Endothelial cell of umbilical vein (primary cell): ENCODE measurements around the gene KCNH5. TPM values are rescaled to one million over a fixed set of nuclear protein-coding genes. Genes with fewer than 3 reads are reported as not detected.

Experiments
- BruUV-seq: library from RNA; stranded (reverse); fragments of 400-500 nt; replicated peaks from 2 replicates; lab custom pipeline; 2021; lab: Mats Ljungman, UMichigan
- CTCF ChIA-PET: fragments of 300-600, 350-600 bp; sonication (Branson Sonifier 250); formaldehyde crosslinking; loops from one replicate; lab custom pipeline; 2021; ENCODE audit warnings: antibody characterized with exemption, inconsistent platforms; lab: Charles Lee
- POLR2A ChIA-PET: fragments of 300-600, 350-600 bp; sonication (Branson Sonifier 250); formaldehyde crosslinking; loops from one replicate; lab custom pipeline; 2021; ENCODE audit warnings: antibody characterized with exemption, inconsistent platforms; lab: Charles Lee
- DNase-seq: peaks from one replicate; pipeline ENCODE4 v3.0.0-alpha.2; 2011; ENCODE audit warnings: low read depth, low spot score
- FAIRE-seq: peaks from 2 replicates; lab custom pipeline; 2011; peaks lifted over from hg19 to GRCh38; lab: Jason Lieb, UNC
- H2AFZ ChIP-seq: 2 replicates; pipeline ENCODE4 v1.6.0; 2012; ENCODE audit warnings: low read depth, low read length, control low read depth, inconsistent platforms
- H3K27ac ChIP-seq: 2 replicates; pipeline ENCODE4 v1.5.1; 2011; ENCODE audit warnings: low read depth, mild to moderate bottlenecking, control low read depth, low read length, moderate library complexity; ENCODE audit not compliant: insufficient read depth
- H3K27me3 ChIP-seq, 2 experiments: 2 replicates each; pipeline versions ENCODE4 v1.6.0 to v1.6.1; 2011; ENCODE audit warnings: low read length in 2 of 2, mixed read lengths in 1 of 2; ENCODE audit not compliant: control insufficient read depth in 2 of 2, insufficient read depth in 2 of 2
- H3K36me3 ChIP-seq, 2 experiments: 2 replicates in 1 of 2; 3 replicates in 1 of 2; pipeline ENCODE4 v1.5.1; 2011; ENCODE audit warnings: low read length in 2 of 2, mild to moderate bottlenecking in 1 of 2, moderate library complexity in 1 of 2; ENCODE audit not compliant: control insufficient read depth in 2 of 2, insufficient read depth in 2 of 2; ENCODE audit errors: extremely low read depth in 1 of 2
- H3K4me1 ChIP-seq: 3 replicates; pipeline ENCODE4 v1.5.1; 2011; ENCODE audit warnings: mild to moderate bottlenecking, low read length; ENCODE audit not compliant: control insufficient read depth, insufficient read depth; ENCODE audit errors: extremely low read depth
- H3K4me2 ChIP-seq: 2 replicates; pipeline ENCODE4 v1.6.1; 2011; ENCODE audit warnings: low read length, control low read depth, mixed read lengths; ENCODE audit not compliant: insufficient read depth
- H3K4me3 ChIP-seq, 3 experiments: fragments of 200-600 bp in 1 of 3; sonication (generic), shearing (Covaris generic) in 1 of 3; replicated peaks in 1 of 3; 2 replicates each; pipeline ENCODE4 v1.5.1; 2011 to 2016; ENCODE audit warnings: control low read depth in 3 of 3, low read length in 3 of 3, mild to moderate bottlenecking in 2 of 3, inconsistent platforms in 1 of 3, low read depth in 1 of 3, moderate library complexity in 1 of 3; ENCODE audit not compliant: insufficient read depth in 1 of 3
- H3K79me2 ChIP-seq: 2 replicates; pipeline ENCODE4 v1.6.0; 2012; ENCODE audit warnings: low read length, inconsistent platforms; ENCODE audit not compliant: control insufficient read depth, insufficient read depth
- H3K9ac ChIP-seq: replicated peaks from 2 replicates; pipeline ENCODE3; 2011; ENCODE audit warnings: low read length, control low read depth; ENCODE audit not compliant: insufficient read depth; ENCODE audit errors: extremely low read depth
- H3K9me1 ChIP-seq: replicated peaks from 3 replicates; pipeline ENCODE4 v1.6.0; 2011; ENCODE audit warnings: mild to moderate bottlenecking, low read length; ENCODE audit not compliant: control insufficient read depth, insufficient read depth; ENCODE audit errors: extremely low read depth
- H3K9me3 ChIP-seq: replicated peaks from 2 replicates; pipeline ENCODE4 v1.5.1; 2012; ENCODE audit warnings: low read length, inconsistent platforms; ENCODE audit not compliant: control insufficient read depth, insufficient read depth
- H4K20me1 ChIP-seq: replicated peaks from 2 replicates; pipeline ENCODE3; 2011; ENCODE audit warnings: mild to moderate bottlenecking, low read length; ENCODE audit not compliant: control insufficient read depth, insufficient read depth; ENCODE audit errors: extremely low read depth
- CTCF ChIP-seq, 2 donors: IDR thresholded peaks; 1 replicate in 1 of 2; 2 replicates in 1 of 2; pipeline ENCODE4 v1.5.1; 2011; ENCODE audit warnings: low read length in 2 of 2, mild to moderate bottlenecking in 2 of 2, moderate library complexity in 2 of 2, control low read depth in 1 of 2, inconsistent platforms in 1 of 2, low read depth in 1 of 2; ENCODE audit not compliant: insufficient read depth in 1 of 2; ENCODE audit errors: extremely low read depth in 1 of 2
- EZH2 ChIP-seq: IDR thresholded peaks from 2 replicates; pipeline ENCODE4 v1.6.1; 2012; ENCODE audit warnings: borderline replicate concordance, low read depth, mild to moderate bottlenecking, moderate library complexity, low read length, inconsistent platforms; ENCODE audit not compliant: severe bottlenecking
- FOS ChIP-seq: IDR thresholded peaks from 2 replicates; pipeline ENCODE4 v1.6.1; 2011; ENCODE audit warnings: mild to moderate bottlenecking, low read length, moderate library complexity, borderline replicate concordance; ENCODE audit not compliant: insufficient read depth
- GATA2 ChIP-seq: IDR thresholded peaks from 2 replicates; pipeline ENCODE4 v1.7.0; 2011; ENCODE audit warnings: low read depth, mild to moderate bottlenecking, moderate library complexity, mixed read lengths, low read length; ENCODE audit not compliant: insufficient read length, insufficient read depth
- JUN ChIP-seq: IDR thresholded peaks from 2 replicates; pipeline ENCODE4 v1.6.1; 2011; ENCODE audit warnings: borderline replicate concordance, low read depth; ENCODE audit not compliant: insufficient read length, insufficient read depth
- MAX ChIP-seq: IDR thresholded peaks from 2 replicates; pipeline ENCODE4 v1.6.1; 2011; ENCODE audit not compliant: insufficient read depth, insufficient read length
- MYC ChIP-seq: IDR thresholded peaks from one replicate; pipeline ENCODE4 v1.6.1; 2011; ENCODE audit warnings: mild to moderate bottlenecking, low read depth, low read length
- POLR2A ChIP-seq: IDR thresholded peaks from 2 replicates; pipeline ENCODE4 v1.6.1; 2012; ENCODE audit warnings: low read depth, mild to moderate bottlenecking, control low read depth, low read length
- POLR2AphosphoS5 ChIP-seq: IDR thresholded peaks from 2 replicates; pipeline ENCODE4 v1.6.1; 2012; ENCODE audit warnings: low read depth, mild to moderate bottlenecking, control low read depth, low read length, moderate library complexity; ENCODE audit not compliant: insufficient read depth
- dilution Hi-C: fragments of 300-500 bp; cut with MboI; formaldehyde crosslinking; loops from one replicate; pipeline ENCODE4 v1.15.0; 2019; ENCODE audit warnings: low sequenced_read_pairs; ENCODE audit not compliant: extremely low pct_ligation_motif_present
- intact Hi-C: fragments of 100-400 bp; cut with micrococcal nuclease; formaldehyde crosslinking; loops from one replicate; pipeline ENCODE4 v1.10.0; 2022
- polyA plus RNA-seq, 4 experiments: library from polyadenylated mRNA; depleted of rRNA in 3 of 4; stranded (reverse) in 3 of 4; unstranded in 1 of 4; fragments of >200 nt; gene quantifications; 2 replicates each; pipeline versions ENCODE4 v1.2.1 to v1.2.3, GENCODE V29; 2011 to 2012; ENCODE audit warnings: missing spikeins in 1 of 4
- total RNA-seq: library from RNA; stranded (reverse); gene quantifications from 2 replicates; pipeline ENCODE4 v1.2.3, GENCODE V29; 2021

KCNH5 gene
- total and polyA plus RNA-seq, 2 donors (not counting 3 experiments of a cell fraction or from before 2014, with no cell fraction given), result not detected

DNA sequence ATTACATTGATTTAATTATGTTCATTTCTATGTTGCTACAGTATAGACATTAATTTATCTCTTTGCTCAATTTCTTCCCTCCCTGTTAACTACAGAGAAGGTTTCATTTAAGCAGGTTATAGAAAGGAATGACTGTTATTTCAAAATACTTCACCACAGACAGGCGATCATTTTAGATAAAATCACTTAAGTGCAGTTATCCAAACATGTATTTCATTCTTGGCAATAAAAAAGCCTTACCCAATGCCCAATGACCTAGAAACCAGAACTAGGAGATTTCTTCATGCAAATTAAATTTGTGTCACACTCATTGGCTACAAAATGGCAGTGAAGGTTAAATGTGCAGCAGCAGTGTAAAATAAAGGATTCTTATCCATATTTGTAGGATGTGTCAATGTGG lies 266.4 kb downstream of the KCNH5 start:
- Histone ChIP-seq H3K9me3 (no peaks in the 10 kb centered on the region), H3K4me2 (no peak overlapping the region), H3K27me3 (no peaks in the 10 kb centered on the region), H3K27ac (no peak overlapping the region), H4K20me1 (no peaks in the 10 kb centered on the region), H3K9ac (no peak overlapping the region), H3K4me3 (no peak overlapping the region), H2AFZ (no peak overlapping the region), H3K4me1 (no peaks in the 10 kb centered on the region), H3K36me3 (no peaks in the 10 kb centered on the region), H3K9me1 (no peaks in the 10 kb centered on the region), H3K79me2 (no peaks in the 10 kb centered on the region)
- intact Hi-C loops, result no loop called here
- ChIA-PET CTCF (no interaction called here), POLR2A (no interaction called here)
- no TSS peak for BruUV-seq
- dilution Hi-C loops, result no loop called here
- no peak for TF ChIP-seq FOS
- TF ChIP-seq MAX, result no peak
- no peak for TF ChIP-seq POLR2A
- no peak for TF ChIP-seq MYC
- DNase-seq, result no peak
- FAIRE-seq, result no peak

- H4K20me1 ChIP-seq, result no peaks in the 10 kb centered on the region
- dilution Hi-C loops (no loop called here), intact Hi-C loops (no loop called here)
- POLR2A ChIA-PET, result no interaction called here
- DNase-seq, result no peak
- no peaks in the 10 kb centered on the region for H3K79me2 ChIP-seq
- H3K36me3 ChIP-seq, result no peaks in the 10 kb centered on the region
- no peak overlapping the region for H3K9ac ChIP-seq
- H3K4me1 ChIP-seq, result no peaks in the 10 kb centered on the region
- no peak overlapping the region for H2AFZ ChIP-seq
- H3K9me1 ChIP-seq, result no peaks in the 10 kb centered on the region
- H3K4me3 ChIP-seq, result no peak overlapping the region
- CTCF ChIA-PET, result no interaction called here
- no peak overlapping the region for H3K4me2 ChIP-seq
- BruUV-seq, result no TSS peak
- no peak for FAIRE-seq
- H3K27ac ChIP-seq, result no peak overlapping the region
- TF ChIP-seq CTCF (IDR thresholded peaks at IDR 0.05; ENCODE audit: extremely low read depth in 1 of 2, insufficient read depth in 1 of 2, low read depth in 1 of 2, low read length in 2 of 2), result no peak
- TF ChIP-seq EZH2, result no peak
- no peak for TF ChIP-seq POLR2AphosphoS5
- no peak for TF ChIP-seq JUN
- no peak for TF ChIP-seq MYC
- no peak for TF ChIP-seq GATA2
- no peak for TF ChIP-seq POLR2A
- H3K27me3 ChIP-seq, result no peaks in the 10 kb centered on the region
- no peaks in the 10 kb centered on the region for H3K9me3 ChIP-seq
Measured at GRCh38 chr14:62778310-62778709, 266.9 kb downstream of the KCNH5 start.
